ENCODE measurements around the gene CHN2.

DNA sequence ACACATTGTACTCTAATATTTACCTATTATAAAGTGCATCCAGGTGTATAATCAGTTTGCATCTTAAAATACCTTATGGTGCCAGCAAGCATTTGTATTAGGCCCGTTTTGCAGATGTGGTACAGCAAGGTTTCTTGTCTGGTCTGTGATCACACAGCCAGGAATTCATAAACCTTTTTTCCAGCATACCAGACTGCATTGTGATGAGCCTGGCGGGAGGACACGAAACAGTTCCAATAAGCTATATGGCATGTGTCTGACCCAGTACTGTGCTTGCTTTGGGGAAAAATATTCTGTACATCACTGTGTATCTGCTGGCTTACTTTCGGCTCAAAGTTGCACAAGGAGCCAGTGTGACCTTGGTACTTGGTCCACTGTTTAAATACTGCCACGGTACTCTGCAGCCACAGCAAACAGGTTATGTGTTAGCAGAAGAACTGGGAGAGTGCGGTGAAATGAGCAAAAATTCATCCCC, 36.3 kb downstream of the CHN2 start:
- TF ChIP-seq POLR2A (IDR thresholded peaks at IDR 0.05; ENCODE audit: low read depth, low read length) (no peak), POLR2AphosphoS5 (IDR thresholded peaks at IDR 0.05; ENCODE audit: low read depth, low read length) (no peak), TAF1 (IDR thresholded peaks at IDR 0.05; ENCODE audit: borderline replicate concordance, low read depth, low read length) (no peak)

All from GM12892 (cell line).